Gastroesophageal sphincter (tissue), 4 donors: ENCODE data around the gene ANKRD29. TPM values are rescaled to one million over a fixed set of nuclear protein-coding genes. Genes with fewer than 3 reads are reported as not detected.

ENCODE experiments used
- ATAC-seq: fragments of 150-250 bp; one replicate; pipeline ENCODE4 v1.9.1; 2016; ENCODE audit warnings: mild to moderate bottlenecking, moderate library complexity
- H3K27ac ChIP-seq, 4 donors: fragments of 200-600 bp; sonication (generic) in 3 of 4; 1 replicate in 3 of 4; 2 replicates in 1 of 4; pipeline ENCODE4 v1.5.1; 2016 to 2019
- H3K27me3 ChIP-seq: fragments of 200-600 bp; sonication (generic); one replicate; pipeline ENCODE4 v1.5.1; 2019
- H3K36me3 ChIP-seq, 2 donors: fragments of 200-600 bp; sonication (generic); one replicate each; pipeline ENCODE4 v1.5.1; 2019; ENCODE audit warnings: control low read depth in 1 of 2
- H3K4me1 ChIP-seq, 3 donors: fragments of 200-600 bp; sonication (generic); 1 replicate in 2 of 3; 2 replicates in 1 of 3; pipeline ENCODE4 v1.5.1; 2016 to 2019; ENCODE audit warnings: control low read depth in 2 of 3
- H3K4me3 ChIP-seq, 2 donors: fragments of 200-600 bp; sonication (generic); one replicate each; pipeline ENCODE4 v1.5.1; 2019; ENCODE audit warnings: mild to moderate bottlenecking in 1 of 2, moderate library complexity in 1 of 2
- H3K9me3 ChIP-seq, 3 donors: fragments of 200-600 bp; sonication (generic); one replicate each; pipeline ENCODE4 v1.5.1; 2017 to 2019; ENCODE audit warnings: control low read depth in 2 of 3
- CTCF ChIP-seq, 4 experiments: fragments of 200-600 bp in 2 of 4; fragments of 450-650 bp in 2 of 4; sonication (generic) in 1 of 4; IDR thresholded peaks; one replicate each; pipeline ENCODE4 v1.5.1; 2017 to 2019; ENCODE audit warnings: antibody characterized with exemption in 4 of 4, mild to moderate bottlenecking in 2 of 4, moderate library complexity in 2 of 4
- EP300 ChIP-seq: sonication (generic); formaldehyde crosslinking; IDR thresholded peaks from one replicate; pipeline ENCODE4 v1.6.1; 2017; ENCODE audit warnings: antibody characterized with exemption, mild to moderate bottlenecking
- POLR2A ChIP-seq, 2 donors: fragments of 450-650 bp; IDR thresholded peaks; one replicate each; pipeline ENCODE4 v1.6.1; 2017; ENCODE audit warnings: antibody characterized with exemption in 2 of 2, mild to moderate bottlenecking in 2 of 2, moderate library complexity in 1 of 2
- POLR2AphosphoS5 ChIP-seq: sonication (generic); formaldehyde crosslinking; IDR thresholded peaks from one replicate; pipeline ENCODE4 v1.6.1; 2017; ENCODE audit warnings: antibody characterized with exemption
- WGBS, 2 donors: methylation state at CpG; one replicate each; pipeline ENCODE4 v1.1.5; 2018; ENCODE audit warnings: low coverage in 1 of 2; 5-methylcytosine and 5-hydroxymethylcytosine counted together
- total RNA-seq, 4 donors: library from RNA; depleted of rRNA; stranded (reverse); fragments of >200 nt; gene quantifications; one replicate each; pipeline ENCODE4 v1.1.0, GENCODE V29; 2016

The ANKRD29 gene
- total RNA-seq, 4 donors from 2014 or later, result 3.5 to 19.3 (median 10.5) TPM

- no peak for ATAC-seq
- WGBS, 2 donors, result 90 to 96% methylated on average over 2 to 7 of the region's 7 CpGs
- Histone ChIP-seq H3K36me3 (peaks cover 0 to 52% of the 10 kb centered on the region in 2 donors), H3K4me3 (no peak overlapping the region), H3K4me1 (peaks cover 0 to 43% (median 0%) of the 10 kb centered on the region in 3 donors), H3K27ac (no peak overlapping the region), H3K9me3 (no peaks in the 10 kb centered on the region), H3K27me3 (no peaks in the 10 kb centered on the region)
- no peak for TF ChIP-seq EP300
- no peak for TF ChIP-seq POLR2AphosphoS5
- no peak for TF ChIP-seq CTCF (IDR thresholded peaks at IDR 0.05)
- TF ChIP-seq POLR2A (IDR thresholded peaks at IDR 0.05), result no peak
These were observed 87.4 kb downstream of the ANKRD29 start for GRCh38 chr18:23575309-23575651.

GRCh38 chr18:23574611-23575308 is 88.0 kb downstream of the ANKRD29 start:
- peaks cover 0 to 38% (median 0%) of the 10 kb centered on the region in 3 donors for H3K4me1 ChIP-seq
- no peak for ATAC-seq
- WGBS, 2 donors, result 59 to 61% methylated on average over 3 to 5 of the region's 5 CpGs
- no peaks in the 10 kb centered on the region for H3K27me3 ChIP-seq
- H3K27ac ChIP-seq, result peak overlapping the region in 1 of 4 donors; percentile 32
- TF ChIP-seq CTCF (IDR thresholded peaks at IDR 0.05) (no peak), EP300 (no peak), POLR2A (IDR thresholded peaks at IDR 0.05) (no peak), POLR2AphosphoS5 (no peak)
- H3K36me3 ChIP-seq, result peaks cover 0 to 57% of the 10 kb centered on the region in 2 donors
- no peak overlapping the region for H3K4me3 ChIP-seq
- H3K9me3 ChIP-seq, result no peaks in the 10 kb centered on the region

DNA sequence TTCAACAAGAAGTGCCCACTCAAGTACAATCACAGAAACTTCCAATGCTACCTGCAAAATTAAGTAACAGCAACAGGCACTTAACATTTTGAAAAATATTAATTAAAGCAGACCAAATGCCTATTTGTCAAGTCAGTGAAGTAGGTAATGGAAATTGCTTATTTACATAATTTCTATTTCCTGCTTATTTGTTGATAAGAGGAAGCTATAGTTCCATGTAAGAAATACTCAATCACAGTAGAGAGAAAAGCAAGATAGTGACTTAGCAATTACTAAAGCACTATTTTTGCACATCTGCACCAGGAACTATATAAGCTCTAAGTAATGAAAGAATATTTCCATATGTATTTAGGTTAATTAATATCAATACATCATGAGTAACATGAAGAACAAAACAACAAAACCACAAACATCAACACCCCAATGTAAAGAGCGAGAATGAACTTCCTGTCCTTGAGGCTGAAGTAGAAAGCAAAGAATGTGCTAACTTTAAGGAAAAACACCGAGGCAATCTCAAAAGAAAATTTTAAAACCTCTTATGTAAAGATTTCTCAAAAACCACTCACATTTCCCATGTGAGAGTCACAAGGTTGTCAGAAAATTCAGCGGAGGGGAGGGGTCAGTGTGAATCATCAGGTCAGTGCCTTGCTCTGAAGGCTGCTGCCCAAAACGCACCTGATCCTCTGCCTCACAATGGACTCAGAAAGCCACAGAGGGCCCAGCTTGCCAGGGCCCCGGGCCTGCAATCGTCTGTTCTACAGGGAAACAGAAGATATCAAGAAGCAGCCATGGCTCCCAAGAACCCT is 88.9 kb downstream of the ANKRD29 start:
- 33 to 58% methylated on average over 1 to 5 of the region's 6 CpGs for WGBS, 2 donors
- H3K36me3 ChIP-seq, result peaks cover 0 to 66% of the 10 kb centered on the region in 2 donors

DNA sequence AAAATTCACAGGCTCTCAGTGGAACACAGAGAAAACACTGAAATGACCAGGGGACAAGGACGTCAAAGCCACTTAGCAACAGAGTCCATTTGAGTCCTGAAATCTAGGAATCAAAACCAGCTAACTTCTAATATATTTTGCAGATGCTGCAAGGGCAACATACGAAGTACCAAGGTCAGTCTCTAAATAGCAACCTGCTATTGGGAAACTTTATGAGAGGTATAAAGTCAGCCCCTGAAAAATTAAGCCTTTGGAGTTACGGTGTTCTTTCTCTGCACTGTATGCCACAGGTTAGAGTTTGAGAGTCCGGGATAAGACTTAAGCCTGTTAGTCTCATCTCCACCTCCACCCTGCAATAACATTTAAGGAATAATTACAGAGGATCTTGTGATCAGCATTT is 89.7 kb downstream of the ANKRD29 start:
- TF ChIP-seq POLR2A (IDR thresholded peaks at IDR 0.05) (no peak), EP300 (no peak), POLR2AphosphoS5 (no peak), CTCF (IDR thresholded peaks at IDR 0.05) (no peak)
- Histone ChIP-seq H3K27me3 (no peaks in the 10 kb centered on the region), H3K4me3 (no peak overlapping the region), H3K27ac (no peak overlapping the region), H3K4me1 (peaks cover 0 to 21% (median 0%) of the 10 kb centered on the region in 3 donors), H3K36me3 (peaks cover 0 to 74% of the 10 kb centered on the region in 2 donors), H3K9me3 (no peaks in the 10 kb centered on the region)
- 66 to 93% methylated on average over 4 of the region's 4 CpGs for WGBS, 2 donors
- no peak for ATAC-seq

More for the DNA sequence above, 88.9 kb downstream of the ANKRD29 start:
- no peaks in the 10 kb centered on the region for H3K27me3 ChIP-seq
- peaks cover 0 to 29% (median 0%) of the 10 kb centered on the region in 3 donors for H3K4me1 ChIP-seq
- ATAC-seq, result no peak
- TF ChIP-seq CTCF (IDR thresholded peaks at IDR 0.05) (no peak), EP300 (no peak), POLR2AphosphoS5 (no peak), POLR2A (IDR thresholded peaks at IDR 0.05) (no peak)
- H3K9me3 ChIP-seq, result no peaks in the 10 kb centered on the region
- no peak overlapping the region for H3K4me3 ChIP-seq
- H3K27ac ChIP-seq, result peak overlapping the region in 1 of 4 donors; percentile 32
